Progenitor cell of endocrine pancreas (in vitro differentiated cells): ENCODE results near the gene LRRC52. TPM values are rescaled to one million over a fixed set of nuclear protein-coding genes. Genes with fewer than 3 reads are reported as not detected.
"Not testable (repeated sequence)": the region's sequence is repeated elsewhere in the genome, so short reads cannot be mapped to it uniquely, and the experiment has no call there.

Source experiments
- DNase-seq: peaks from one replicate; pipeline ENCODE4 v3.0.0; 2021; ENCODE audit warnings: low spot score; ENCODE audit not compliant: unreplicated experiment
- H3K27ac Mint-ChIP-seq: 2 replicates; pipeline ENCODE4 v1.8.0; 2021; ENCODE audit warnings: mild to moderate bottlenecking, moderate library complexity, mixed read lengths
- H3K27me3 Mint-ChIP-seq: 2 replicates; pipeline ENCODE4 v1.8.0; 2021; ENCODE audit warnings: mixed read lengths
- H3K36me3 Mint-ChIP-seq: 2 replicates; pipeline ENCODE4 v1.8.0; 2022; ENCODE audit warnings: mixed read lengths; ENCODE audit not compliant: insufficient read depth
- H3K4me1 Mint-ChIP-seq: 2 replicates; pipeline ENCODE4 v1.8.0; 2021; ENCODE audit warnings: low read depth, mixed read lengths
- H3K4me3 Mint-ChIP-seq: 2 replicates; pipeline ENCODE4 v1.8.0; 2021; ENCODE audit warnings: low read depth, mild to moderate bottlenecking, moderate library complexity, mixed read lengths
- H3K9me3 Mint-ChIP-seq: 2 replicates; pipeline ENCODE4 v1.8.0; 2021; ENCODE audit warnings: low read depth, mixed read lengths
- CTCF ChIP-seq: fragments of 200-600 bp; sonication (generic); IDR thresholded peaks from one replicate; pipeline ENCODE4 v1.5.0; 2021; ENCODE audit warnings: antibody characterized with exemption, mild to moderate bottlenecking; ENCODE audit not compliant: unreplicated experiment
- total RNA-seq: library from RNA; stranded (reverse); gene quantifications from 2 replicates; pipeline ENCODE4 v1.2.1, GENCODE V29; 2021

LRRC52 gene
- total RNA-seq, 1 donor from 2014 or later = not detected

- Mint-ChIP-seq H3K27me3 (peaks cover 8% of the 10 kb centered on the region), H3K9me3 (no peaks in the 10 kb centered on the region), H3K4me3 (no peak overlapping the region), H3K27ac (no peak overlapping the region), H3K4me1 (no peaks in the 10 kb centered on the region), H3K36me3 (no peaks in the 10 kb centered on the region)
- no peak for TF ChIP-seq CTCF
- DNase-seq = no peak
These were observed 37.4 kb downstream of the LRRC52 start for GRCh38 chr1:165580931-165581871.

GRCh38 chr1:165581926-165582325 is 38.1 kb downstream of the LRRC52 start:
- no peaks in the 10 kb centered on the region for H3K36me3 Mint-ChIP-seq
- TF ChIP-seq CTCF = no peak
- peaks cover 10% of the 10 kb centered on the region for H3K27me3 Mint-ChIP-seq
- no peaks in the 10 kb centered on the region for H3K4me1 Mint-ChIP-seq
- H3K27ac Mint-ChIP-seq = no peak overlapping the region
- no peaks in the 10 kb centered on the region for H3K9me3 Mint-ChIP-seq
- no peak overlapping the region for H3K4me3 Mint-ChIP-seq
- DNase-seq = no peak

- no peak overlapping the region for H3K4me3 Mint-ChIP-seq
- no peak for DNase-seq
- no peaks in the 10 kb centered on the region for H3K36me3 Mint-ChIP-seq
- H3K4me1 Mint-ChIP-seq = no peaks in the 10 kb centered on the region
- H3K27me3 Mint-ChIP-seq = peaks cover 23% of the 10 kb centered on the region
- no peak overlapping the region for H3K27ac Mint-ChIP-seq
- no peak for TF ChIP-seq CTCF
- H3K9me3 Mint-ChIP-seq = no peaks in the 10 kb centered on the region
These were observed 42.6 kb downstream of the LRRC52 start for GRCh38 chr1:165586398-165586797.

GRCh38 chr1:165591391-165591790 is 47.6 kb downstream of the LRRC52 start:
- H3K36me3 Mint-ChIP-seq, H3K9me3 Mint-ChIP-seq, H3K4me1 Mint-ChIP-seq, H3K27ac Mint-ChIP-seq, H3K4me3 Mint-ChIP-seq, DNase-seq: not testable (repeated sequence)
- peaks cover 46% of the 10 kb centered on the region for H3K27me3 Mint-ChIP-seq

GRCh38 chr1:165592945-165593823 is 49.4 kb downstream of the LRRC52 start:
- Mint-ChIP-seq H3K4me3 (no peak overlapping the region), H3K9me3 (no peaks in the 10 kb centered on the region), H3K27me3 (peaks cover 44% of the 10 kb centered on the region), H3K27ac (no peak overlapping the region), H3K36me3 (no peaks in the 10 kb centered on the region), H3K4me1 (peaks cover 4% of the 10 kb centered on the region)
- peak; percentile 68 for DNase-seq
- TF ChIP-seq CTCF = peak; percentile 97
